Measurements from ENCODE around the gene SERPINE1.
A peak's percentile ranks its signal among the peaks of the same experiment; 100 is the strongest.
"Not testable (repeated sequence)": the region's sequence is repeated elsewhere in the genome, so short reads cannot be mapped to it uniquely, and the experiment has no call there.

SERPINE1 gene

GRCh38 chr7:101124376-101125056 lies 2.4 kb upstream of the SERPINE1 start:
- DNase-seq: no peak

- DNase-seq: no peak
Observed at GRCh38 chr7:101125989-101126650, 784 bp upstream of the SERPINE1 start.

DNA sequence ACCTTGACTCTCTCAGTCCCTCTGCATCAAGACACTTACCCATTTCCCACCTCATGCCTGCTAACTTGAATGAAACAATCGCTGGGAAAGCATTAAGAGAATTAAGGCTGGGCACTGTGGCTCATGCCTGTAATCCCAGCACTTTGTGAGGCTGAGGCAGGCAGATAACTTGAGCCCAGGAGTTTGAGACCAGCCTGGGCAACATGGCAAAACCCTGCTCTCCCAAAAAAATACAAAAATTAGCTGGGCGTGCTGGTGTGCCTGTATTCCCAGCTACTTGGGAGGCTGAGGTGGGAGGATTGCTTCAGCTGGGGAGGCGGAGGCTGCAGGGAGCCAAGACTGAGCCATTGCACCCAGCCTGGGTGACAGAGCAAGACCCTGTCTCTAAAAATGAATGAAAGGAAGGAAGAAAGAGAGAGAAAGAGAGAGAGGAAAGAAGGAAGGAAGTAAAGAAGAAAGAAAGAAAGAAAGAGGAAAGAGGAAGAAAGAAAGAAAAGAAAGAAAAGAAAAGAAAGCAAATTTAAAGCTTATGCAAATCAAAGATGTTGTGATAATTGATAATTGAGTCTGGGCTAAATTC lies 646 bp downstream of the SERPINE1 start:
- DNase-seq: no peak

DNA sequence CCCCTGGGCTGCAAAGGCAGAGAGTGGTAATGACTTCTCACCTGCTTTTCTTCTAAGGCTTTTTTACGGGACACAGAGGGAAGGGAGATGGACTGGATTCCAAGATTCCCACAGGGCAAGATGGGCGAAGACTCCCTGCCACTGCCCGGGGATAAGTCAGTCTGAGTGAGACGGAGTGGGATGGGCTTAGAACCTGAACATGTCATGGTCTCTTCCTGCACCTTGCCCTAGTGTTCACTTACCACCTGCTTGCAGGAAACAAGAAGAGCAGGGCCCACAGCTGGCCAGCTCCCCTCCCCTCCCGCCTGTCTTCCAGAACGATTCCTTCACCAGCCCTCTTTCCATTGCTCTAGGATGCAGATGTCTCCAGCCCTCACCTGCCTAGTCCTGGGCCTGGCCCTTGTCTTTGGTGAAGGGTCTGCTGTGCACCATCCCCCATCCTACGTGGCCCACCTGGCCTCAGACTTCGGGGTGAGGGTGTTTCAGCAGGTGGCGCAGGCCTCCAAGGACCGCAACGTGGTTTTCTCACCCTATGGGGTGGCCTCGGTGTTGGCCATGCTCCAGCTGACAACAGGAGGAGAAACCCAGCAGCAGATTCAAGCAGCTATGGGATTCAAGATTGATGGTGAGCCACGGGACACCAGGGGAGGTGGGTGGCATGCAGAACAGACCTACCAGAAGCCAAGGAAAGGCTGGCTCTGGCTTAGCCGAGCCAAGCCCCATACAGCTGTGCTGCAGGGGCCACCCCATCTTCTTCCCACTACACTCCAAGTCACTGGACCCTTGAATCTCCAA lies 1.3 kb downstream of the SERPINE1 start:
- no peak for DNase-seq

DNA sequence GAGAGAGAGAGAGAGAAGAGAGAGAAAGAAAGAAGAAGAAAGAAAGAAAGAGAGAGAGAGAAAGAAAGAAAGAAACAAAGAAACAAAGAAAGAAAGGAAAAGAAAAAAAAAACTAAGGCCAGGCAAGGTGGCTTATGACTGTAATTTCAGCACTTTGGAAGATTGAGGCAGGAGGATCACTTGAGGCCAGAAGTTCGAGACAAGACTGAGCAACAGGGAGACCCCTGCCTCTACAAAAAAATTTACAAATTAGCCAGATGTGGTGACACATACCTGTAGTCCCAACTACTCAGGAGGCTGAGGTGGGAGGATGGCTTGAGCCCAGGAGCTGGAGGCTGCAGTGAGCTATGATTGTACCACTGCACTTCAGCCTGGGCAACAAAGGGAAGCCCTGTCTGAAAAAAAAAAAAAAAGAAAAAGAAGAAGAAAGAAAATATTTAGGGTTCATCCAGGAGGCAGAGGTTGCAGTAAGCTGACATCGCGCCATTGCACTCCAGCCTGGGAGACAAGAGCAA lies 2.8 kb downstream of the SERPINE1 start:
- no peak for DNase-seq

DNA sequence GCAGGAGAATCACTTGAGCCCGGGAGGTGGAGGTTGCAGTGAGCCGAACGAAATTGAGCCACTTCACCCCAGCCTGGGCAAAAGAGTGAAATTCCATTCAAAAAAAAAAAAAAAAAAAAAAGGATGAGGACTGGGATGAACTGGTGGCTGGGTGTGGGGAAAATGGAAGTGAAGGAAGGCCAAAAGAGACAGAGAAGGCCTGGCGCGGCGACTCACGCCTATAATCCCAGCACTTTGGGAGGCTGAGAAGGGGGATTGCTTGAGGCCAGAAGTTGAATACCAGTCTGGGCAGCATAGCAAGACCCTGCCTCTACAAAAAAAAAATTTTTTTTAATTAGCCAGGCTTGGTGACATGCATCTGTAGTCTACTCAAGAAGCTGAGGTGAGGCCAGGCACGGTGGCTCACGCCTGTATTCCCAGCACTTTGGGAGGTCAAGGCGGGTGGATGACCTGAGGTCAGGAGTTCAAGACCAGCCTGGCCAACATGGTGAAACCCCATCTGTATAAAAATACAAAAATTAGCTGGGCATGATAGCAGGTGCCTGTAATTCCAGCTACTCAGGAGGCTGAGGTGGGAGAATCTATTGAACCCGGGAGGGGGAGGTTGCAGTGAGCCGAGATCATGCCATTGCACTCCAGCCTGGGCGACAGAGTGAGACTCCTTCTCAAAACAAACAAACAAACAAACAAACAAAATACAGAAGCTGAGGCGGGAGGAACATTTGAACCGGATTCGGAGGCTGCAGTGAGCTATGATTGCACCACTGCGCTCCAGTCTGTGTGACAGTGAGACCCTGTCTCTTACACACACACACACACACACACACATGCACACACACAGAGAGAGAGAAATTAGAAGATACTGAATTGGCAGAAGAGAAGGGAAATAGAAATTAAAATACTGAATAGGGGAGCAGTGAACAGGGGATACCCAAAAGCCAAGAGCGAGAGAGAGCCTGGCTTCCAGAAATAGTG lies 6.0 kb downstream of the SERPINE1 start:
- DNase-seq: not testable (repeated sequence)

DNA sequence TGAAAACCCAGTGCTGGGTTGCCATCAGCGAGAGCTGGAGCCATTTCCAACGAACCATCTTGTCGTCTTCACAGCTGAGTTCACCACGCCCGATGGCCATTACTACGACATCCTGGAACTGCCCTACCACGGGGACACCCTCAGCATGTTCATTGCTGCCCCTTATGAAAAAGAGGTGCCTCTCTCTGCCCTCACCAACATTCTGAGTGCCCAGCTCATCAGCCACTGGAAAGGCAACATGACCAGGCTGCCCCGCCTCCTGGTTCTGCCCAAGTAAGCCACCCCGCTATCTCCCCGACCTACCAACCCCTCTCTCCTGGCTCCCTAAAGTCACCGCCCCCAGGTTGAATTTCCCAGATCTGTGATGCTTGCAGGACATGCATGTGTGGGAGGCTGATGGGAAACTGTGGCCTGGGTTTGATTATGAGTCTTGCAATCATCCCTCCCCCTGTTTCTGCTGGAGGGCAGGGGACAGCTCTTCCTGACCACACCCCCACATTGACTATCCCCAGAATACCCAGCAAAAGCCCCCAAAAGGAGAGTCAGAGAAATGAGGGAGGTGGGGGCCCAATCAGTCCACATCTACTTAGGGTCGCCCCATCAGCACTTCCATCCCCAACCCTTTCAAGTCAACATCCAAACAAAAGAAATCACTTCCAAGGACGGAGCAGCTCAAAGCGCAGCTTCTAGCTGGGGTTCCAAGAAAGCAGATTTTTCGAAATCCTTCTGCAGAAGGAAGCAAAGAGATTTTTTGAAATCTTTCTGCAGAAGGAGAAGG lies 6.9 kb downstream of the SERPINE1 start:
- DNase-seq: no peak

DNA sequence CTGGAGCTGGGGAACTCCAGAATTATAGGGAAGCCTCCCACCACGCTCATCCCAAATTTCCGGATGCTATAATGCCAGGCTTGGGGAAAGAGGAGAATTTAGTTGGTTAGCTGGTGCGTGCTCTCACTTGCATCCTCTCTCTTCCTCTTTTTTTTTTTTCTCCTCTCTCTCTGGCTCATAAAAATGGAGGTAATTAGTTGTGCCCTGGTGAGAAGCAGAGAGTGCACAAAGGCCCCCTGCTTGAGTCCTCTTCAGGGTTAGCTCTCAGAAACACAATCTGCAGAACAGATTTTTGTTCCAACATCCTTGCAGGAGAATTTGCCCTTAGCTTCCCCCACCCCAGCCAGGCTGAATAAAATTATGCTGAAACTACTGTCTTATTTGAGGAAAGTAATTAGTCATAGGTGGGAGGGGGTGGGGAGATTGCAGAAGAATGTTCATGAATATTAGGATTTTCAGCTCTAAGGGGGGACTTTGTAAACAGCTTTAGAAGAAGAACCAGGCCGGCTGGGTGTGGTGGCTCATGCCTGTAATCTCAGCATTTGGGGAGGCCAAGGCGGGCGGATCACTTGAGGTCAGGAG lies 7.6 kb downstream of the SERPINE1 start:
- no peak for DNase-seq

- no peak for DNase-seq
Observed at GRCh38 chr7:101137651-101138212, 10.8 kb downstream of the SERPINE1 start.

- peak in 4 of 5 experiments; percentile 53 to 86 (median 74) for DNase-seq
Observed at GRCh38 chr7:101138213-101138870, 11.4 kb downstream of the SERPINE1 start.

- DNase-seq: no peak
Observed at GRCh38 chr7:101140339-101140699, 13.4 kb downstream of the SERPINE1 start.

DNA sequence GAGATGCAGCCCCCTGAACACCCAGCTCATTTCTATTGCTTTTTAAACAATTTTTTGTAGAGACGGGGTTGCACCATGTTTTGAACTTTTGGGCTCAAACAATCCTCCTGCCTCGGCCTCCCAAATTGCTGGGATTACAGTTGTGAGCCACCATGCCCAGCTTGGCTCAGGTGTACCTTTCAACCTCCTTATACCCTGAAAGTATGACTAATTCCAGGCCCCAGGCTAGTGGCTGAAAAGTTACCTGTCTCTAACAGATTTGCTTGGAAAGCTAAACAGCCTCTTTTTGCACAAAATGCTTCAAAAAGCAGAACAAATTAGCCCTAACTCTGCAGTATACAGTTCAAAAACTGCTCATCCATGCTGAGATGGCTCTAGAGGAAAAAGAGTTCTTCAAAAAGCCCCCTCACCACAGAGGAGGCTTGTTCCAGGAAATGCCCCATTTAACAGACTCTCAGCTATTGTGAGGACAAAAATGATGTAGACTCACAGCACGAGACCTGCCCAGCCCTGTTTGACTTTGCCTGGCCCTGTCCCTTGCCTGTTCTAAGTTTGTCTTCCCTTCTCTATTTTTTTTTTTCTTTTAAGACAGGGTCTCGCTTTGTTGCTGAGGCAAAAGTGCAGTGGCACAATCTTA lies 14.0 kb downstream of the SERPINE1 start:
- DNase-seq: no peak

- DNase-seq: no peak
Observed at GRCh38 chr7:101151908-101152651, 25.2 kb downstream of the SERPINE1 start.

- DNase-seq: peak; percentile 77 to 97 (median 84)
Observed at GRCh38 chr7:101153969-101154692, 27.2 kb downstream of the SERPINE1 start, which contains the start of gene AP1S1. TSS of gene AP1S1 (plus strand) at chr7:101154476. CDS start at chr7:101154515, 39 bp downstream.

DNA sequence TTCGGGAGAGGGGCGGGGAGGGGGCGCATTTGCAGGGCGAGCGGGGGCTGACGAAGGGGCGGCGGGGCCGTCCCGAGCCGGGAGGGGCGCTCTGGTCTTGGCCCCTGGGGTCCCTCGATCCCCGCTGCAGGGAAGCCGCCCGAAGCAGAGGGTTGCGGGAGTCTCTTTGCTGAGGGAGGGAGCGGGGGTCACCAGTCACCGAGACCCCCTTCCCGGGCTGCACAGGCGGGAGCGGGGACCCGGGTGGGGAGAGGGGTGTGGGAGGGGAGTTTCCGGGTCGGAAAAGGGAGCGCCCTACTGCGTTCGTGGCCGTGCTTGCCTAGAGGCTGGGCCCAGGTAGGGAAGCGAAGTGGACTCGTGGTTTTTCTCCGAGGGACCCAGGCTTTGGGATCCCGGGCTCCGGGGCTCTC lies 27.8 kb downstream of the SERPINE1 start:
- no peak for DNase-seq

DNA sequence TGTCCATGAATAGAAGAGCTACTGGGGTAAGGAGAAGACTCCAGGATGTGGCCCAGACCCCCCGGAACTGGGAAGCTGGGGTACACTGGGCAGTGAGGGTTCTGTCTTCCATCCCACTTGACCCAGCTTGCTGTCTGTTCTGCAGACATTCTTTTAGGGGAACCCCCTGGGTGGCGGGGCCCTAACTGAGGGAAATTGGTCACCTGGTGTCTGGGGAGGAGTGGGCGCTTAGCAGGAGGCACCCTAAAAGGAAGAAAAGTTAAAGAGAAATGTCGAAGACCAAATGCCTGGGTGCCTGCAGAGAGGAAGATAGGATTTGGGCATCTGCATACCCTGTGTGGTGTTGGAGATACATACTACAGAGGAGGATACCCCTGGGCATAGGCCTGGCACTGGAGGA lies 28.4 kb downstream of the SERPINE1 start:
- no peak for DNase-seq

DNA sequence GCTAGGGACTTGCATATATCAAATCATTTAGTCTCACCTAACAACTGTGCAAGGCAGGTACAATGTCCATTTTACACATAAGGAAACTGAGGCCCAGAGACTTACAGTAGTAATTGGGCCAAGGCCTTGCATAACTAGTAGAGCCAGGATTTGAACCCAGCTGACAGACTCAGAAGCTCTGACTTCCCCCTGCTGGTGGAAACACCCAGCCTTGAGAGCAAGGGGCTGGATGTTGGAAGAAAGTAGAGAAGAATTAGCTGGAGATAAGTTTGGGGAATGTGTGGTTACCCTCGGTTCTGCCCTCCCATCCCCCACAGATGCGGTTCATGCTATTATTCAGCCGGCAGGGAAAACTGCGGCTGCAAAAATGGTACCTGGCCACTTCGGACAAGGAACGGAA lies 29.4 kb downstream of the SERPINE1 start:
- DNase-seq: no peak
